H1 (cell line): ENCODE results near the gene ALOX5.

Source experiments
- EP300 ChIP-seq, 2 experiments: IDR thresholded peaks; 1 replicate in 1 of 2; 2 replicates in 1 of 2; pipeline ENCODE4 v1.6.1; 2011 to 2012; ENCODE audit warnings: low read depth in 2 of 2, low read length in 2 of 2, mild to moderate bottlenecking in 2 of 2, borderline replicate concordance in 1 of 2, inconsistent platforms in 1 of 2, moderate library complexity in 1 of 2
- JUND ChIP-seq: IDR thresholded peaks from 2 replicates; pipeline ENCODE4 v1.6.1; 2011; ENCODE audit warnings: mild to moderate bottlenecking, improper control_type of control experiment, low read length
- KDM5A ChIP-seq: fragments of 200-600 bp; IDR thresholded peaks from 2 replicates; pipeline ENCODE4 v1.7.1; 2012; ENCODE audit warnings: mild to moderate bottlenecking, low read length, inconsistent platforms, mixed read lengths
- MAFK ChIP-seq: IDR thresholded peaks from 2 replicates; pipeline ENCODE4 v1.6.1; 2012; ENCODE audit warnings: low read depth, mild to moderate bottlenecking, improper control_type of control experiment, low read length
- YY1 ChIP-seq: IDR thresholded peaks from 2 replicates; pipeline ENCODE4 v1.6.1; 2011; ENCODE audit warnings: low read depth, mild to moderate bottlenecking, low read length
- TF ChIP-seq, protein P1 (sequence below), 3 experiments: IDR thresholded peaks; 1 replicate in 2 of 3; 2 replicates in 1 of 3; pipeline versions ENCODE4 v1.5.1 to v1.6.1; 2011; ENCODE audit warnings: low read length in 3 of 3, mild to moderate bottlenecking in 3 of 3, inconsistent platforms in 2 of 3, low read depth in 1 of 3, moderate library complexity in 1 of 3; ENCODE audit not compliant: insufficient read depth in 1 of 3; ENCODE audit errors: control extremely low read depth in 1 of 3

DNA sequence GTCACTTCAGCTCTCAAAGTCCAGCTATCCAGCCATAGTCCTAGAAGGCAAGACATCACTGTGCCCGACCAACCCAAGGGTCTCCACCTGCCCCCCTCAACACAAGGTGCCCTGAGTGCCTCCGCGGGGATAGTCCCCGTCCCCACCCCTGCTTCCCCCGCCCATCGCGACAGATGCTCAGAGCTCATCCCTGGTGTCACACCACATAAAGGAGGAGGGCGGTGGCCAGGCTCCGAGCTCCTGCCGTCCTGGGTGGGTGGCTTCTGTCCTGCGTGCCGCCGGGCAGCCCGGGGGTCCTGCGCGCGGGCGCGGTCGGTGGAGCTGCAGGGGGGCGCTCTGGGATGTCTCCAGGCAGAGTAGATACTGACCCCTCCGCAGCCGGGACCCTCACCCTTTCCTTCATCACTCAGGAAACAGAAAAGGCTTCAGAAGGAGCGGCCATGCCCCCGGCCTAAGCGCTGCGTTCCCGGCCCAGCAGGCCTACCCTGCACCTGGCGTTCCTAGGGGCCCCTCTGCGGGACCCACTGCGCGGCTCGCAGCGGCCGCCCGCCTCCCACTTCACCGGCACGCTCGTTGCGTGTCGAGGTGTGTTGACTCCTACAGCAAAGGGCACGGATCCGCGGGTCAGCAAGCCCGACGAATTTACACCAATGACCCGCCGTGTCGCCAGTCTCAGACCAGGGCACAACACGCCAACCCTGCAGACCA lies 53.4 kb downstream of the ALOX5 start:
- no peak for TF ChIP-seq YY1
- TF ChIP-seq EP300 (IDR thresholded peaks at IDR 0.05; ENCODE audit: borderline replicate concordance in 1 of 2, low read depth in 2 of 2, low read length in 2 of 2), result no peak
- TF ChIP-seq JUND, result no peak
- no peak for TF ChIP-seq MAFK
- TF ChIP-seq, protein P1, sequence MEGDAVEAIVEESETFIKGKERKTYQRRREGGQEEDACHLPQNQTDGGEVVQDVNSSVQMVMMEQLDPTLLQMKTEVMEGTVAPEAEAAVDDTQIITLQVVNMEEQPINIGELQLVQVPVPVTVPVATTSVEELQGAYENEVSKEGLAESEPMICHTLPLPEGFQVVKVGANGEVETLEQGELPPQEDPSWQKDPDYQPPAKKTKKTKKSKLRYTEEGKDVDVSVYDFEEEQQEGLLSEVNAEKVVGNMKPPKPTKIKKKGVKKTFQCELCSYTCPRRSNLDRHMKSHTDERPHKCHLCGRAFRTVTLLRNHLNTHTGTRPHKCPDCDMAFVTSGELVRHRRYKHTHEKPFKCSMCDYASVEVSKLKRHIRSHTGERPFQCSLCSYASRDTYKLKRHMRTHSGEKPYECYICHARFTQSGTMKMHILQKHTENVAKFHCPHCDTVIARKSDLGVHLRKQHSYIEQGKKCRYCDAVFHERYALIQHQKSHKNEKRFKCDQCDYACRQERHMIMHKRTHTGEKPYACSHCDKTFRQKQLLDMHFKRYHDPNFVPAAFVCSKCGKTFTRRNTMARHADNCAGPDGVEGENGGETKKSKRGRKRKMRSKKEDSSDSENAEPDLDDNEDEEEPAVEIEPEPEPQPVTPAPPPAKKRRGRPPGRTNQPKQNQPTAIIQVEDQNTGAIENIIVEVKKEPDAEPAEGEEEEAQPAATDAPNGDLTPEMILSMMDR (IDR thresholded peaks at IDR 0.05; ENCODE audit: control extremely low read depth in 1 of 3, insufficient read depth in 1 of 3, low read depth in 1 of 3, low read length in 3 of 3), result no peak
- no peak for TF ChIP-seq KDM5A
